ENCODE measurements around the gene MYLK4. TPM values are rescaled to one million over a fixed set of nuclear protein-coding genes. Genes with fewer than 3 reads are reported as not detected.

MYLK4 gene
- total RNA-seq, 1 donor from 2014 or later = 0.49 TPM

DNA sequence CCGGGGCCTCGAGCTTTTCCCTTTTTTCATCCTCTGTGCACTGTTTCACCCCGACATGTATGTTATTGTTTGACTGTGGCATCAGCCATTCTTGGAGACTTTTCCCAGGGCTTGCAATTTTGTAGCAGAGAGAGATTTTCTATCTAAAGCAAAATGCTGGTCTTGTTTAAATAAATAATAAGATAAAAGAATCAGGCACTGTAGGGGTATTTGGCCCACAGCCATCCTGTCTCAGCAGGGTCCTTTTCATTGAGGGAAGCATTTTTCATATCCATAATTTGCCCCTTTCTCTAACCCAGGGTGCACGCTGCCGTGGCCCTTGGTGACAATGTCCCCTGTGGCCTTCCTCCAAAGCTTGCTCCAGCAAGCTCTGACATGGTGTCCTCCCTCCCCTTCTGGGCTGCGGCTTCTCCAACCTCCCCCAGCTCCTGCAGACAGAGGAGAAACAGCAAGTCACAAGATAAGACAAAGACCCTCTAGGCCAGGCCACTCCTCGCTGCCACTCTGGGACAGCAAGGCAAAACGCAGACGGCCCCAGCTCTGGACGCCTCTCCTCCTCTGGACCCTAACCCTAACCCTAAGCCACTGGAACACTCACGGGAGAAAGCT lies 117.6 kb downstream of the MYLK4 start:
- H3K27ac Mint-ChIP-seq (ENCODE audit: unreplicated experiment) = no peak overlapping the region
- TF ChIP-seq, protein P1, sequence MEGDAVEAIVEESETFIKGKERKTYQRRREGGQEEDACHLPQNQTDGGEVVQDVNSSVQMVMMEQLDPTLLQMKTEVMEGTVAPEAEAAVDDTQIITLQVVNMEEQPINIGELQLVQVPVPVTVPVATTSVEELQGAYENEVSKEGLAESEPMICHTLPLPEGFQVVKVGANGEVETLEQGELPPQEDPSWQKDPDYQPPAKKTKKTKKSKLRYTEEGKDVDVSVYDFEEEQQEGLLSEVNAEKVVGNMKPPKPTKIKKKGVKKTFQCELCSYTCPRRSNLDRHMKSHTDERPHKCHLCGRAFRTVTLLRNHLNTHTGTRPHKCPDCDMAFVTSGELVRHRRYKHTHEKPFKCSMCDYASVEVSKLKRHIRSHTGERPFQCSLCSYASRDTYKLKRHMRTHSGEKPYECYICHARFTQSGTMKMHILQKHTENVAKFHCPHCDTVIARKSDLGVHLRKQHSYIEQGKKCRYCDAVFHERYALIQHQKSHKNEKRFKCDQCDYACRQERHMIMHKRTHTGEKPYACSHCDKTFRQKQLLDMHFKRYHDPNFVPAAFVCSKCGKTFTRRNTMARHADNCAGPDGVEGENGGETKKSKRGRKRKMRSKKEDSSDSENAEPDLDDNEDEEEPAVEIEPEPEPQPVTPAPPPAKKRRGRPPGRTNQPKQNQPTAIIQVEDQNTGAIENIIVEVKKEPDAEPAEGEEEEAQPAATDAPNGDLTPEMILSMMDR (IDR thresholded peaks at IDR 0.05; ENCODE audit: partially characterized antibody, unreplicated experiment) = no peak
- no peak overlapping the region for H3K4me3 Mint-ChIP-seq (ENCODE audit: unreplicated experiment)
- H3K9me3 Mint-ChIP-seq (ENCODE audit: unreplicated experiment) = peaks cover under 1% of the 10 kb centered on the region
- peaks cover 7% of the 10 kb centered on the region for H3K27me3 Mint-ChIP-seq (ENCODE audit: unreplicated experiment)
- peaks cover 5% of the 10 kb centered on the region for H3K36me3 Mint-ChIP-seq (ENCODE audit: unreplicated experiment)
- DNase-seq = no peak
- H3K4me1 Mint-ChIP-seq (ENCODE audit: low read depth, unreplicated experiment) = no peaks in the 10 kb centered on the region

GRCh38 chr6:2632368-2632767 lies 118.4 kb downstream of the MYLK4 start:
- DNase-seq = no peak
- no peak overlapping the region for H3K27ac Mint-ChIP-seq (ENCODE audit: unreplicated experiment)

DNA sequence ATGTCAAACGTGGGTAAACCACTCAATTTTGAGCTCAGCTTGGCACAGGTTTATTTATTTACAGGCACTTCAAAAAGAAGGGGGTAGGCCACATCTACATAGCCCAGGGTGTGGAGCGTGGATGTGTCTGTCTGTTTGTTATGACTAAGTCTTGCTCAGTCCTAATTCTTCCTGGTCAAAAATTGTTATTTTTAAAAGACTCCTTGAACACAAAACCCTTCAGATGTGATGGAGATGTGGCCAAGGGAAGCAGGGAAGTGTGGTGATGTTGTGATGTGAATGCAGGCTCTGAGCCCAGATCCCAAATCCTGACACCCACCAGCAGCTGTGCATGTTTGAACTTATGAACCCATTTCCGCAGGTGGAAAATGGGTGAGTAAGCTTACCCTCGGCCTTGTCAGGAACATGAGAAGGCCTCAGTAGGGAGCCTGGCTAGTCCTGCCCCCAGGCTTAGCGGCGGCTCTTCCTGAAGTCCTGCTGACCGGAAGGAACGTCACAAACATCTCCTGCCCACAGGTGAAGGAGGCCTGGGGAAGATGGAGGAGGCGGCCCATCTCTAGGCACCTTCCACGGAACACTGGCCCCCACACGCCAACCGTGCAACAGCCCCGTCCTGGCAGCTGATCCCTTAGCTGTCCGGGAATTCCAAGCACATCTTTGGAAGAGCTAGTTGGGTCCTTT lies 119.7 kb downstream of the MYLK4 start:
- Mint-ChIP-seq H3K4me3 (ENCODE audit: unreplicated experiment) (no peak overlapping the region), H3K27ac (ENCODE audit: unreplicated experiment) (no peak overlapping the region), H3K27me3 (ENCODE audit: unreplicated experiment) (peaks cover 6% of the 10 kb centered on the region), H3K4me1 (ENCODE audit: low read depth, unreplicated experiment) (no peaks in the 10 kb centered on the region), H3K36me3 (ENCODE audit: unreplicated experiment) (peaks cover 5% of the 10 kb centered on the region), H3K9me3 (ENCODE audit: unreplicated experiment) (no peaks in the 10 kb centered on the region)
- DNase-seq = no peak
- TF ChIP-seq, protein P1 (IDR thresholded peaks at IDR 0.05; ENCODE audit: partially characterized antibody, unreplicated experiment) = no peak

More at GRCh38 chr6:2632368-2632767, 118.4 kb downstream of the MYLK4 start:
- Mint-ChIP-seq H3K27me3 (ENCODE audit: unreplicated experiment) (peaks cover 7% of the 10 kb centered on the region), H3K4me1 (ENCODE audit: low read depth, unreplicated experiment) (no peaks in the 10 kb centered on the region), H3K9me3 (ENCODE audit: unreplicated experiment) (no peaks in the 10 kb centered on the region), H3K36me3 (ENCODE audit: unreplicated experiment) (peaks cover 5% of the 10 kb centered on the region), H3K4me3 (ENCODE audit: unreplicated experiment) (no peak overlapping the region)
- TF ChIP-seq, protein P1 (IDR thresholded peaks at IDR 0.05; ENCODE audit: partially characterized antibody, unreplicated experiment) = no peak

GRCh38 chr6:2630359-2630758 lies 120.4 kb downstream of the MYLK4 start:
- Mint-ChIP-seq H3K27ac (ENCODE audit: unreplicated experiment) (no peak overlapping the region), H3K9me3 (ENCODE audit: unreplicated experiment) (no peaks in the 10 kb centered on the region), H3K4me1 (ENCODE audit: low read depth, unreplicated experiment) (no peaks in the 10 kb centered on the region), H3K4me3 (ENCODE audit: unreplicated experiment) (no peak overlapping the region), H3K27me3 (ENCODE audit: unreplicated experiment) (peaks cover 4% of the 10 kb centered on the region), H3K36me3 (ENCODE audit: unreplicated experiment) (peaks cover 5% of the 10 kb centered on the region)
- no peak for DNase-seq
- TF ChIP-seq, protein P1 (IDR thresholded peaks at IDR 0.05; ENCODE audit: partially characterized antibody, unreplicated experiment) = no peak

- H3K36me3 Mint-ChIP-seq (ENCODE audit: unreplicated experiment) = no peaks in the 10 kb centered on the region
- TF ChIP-seq, protein P1 (IDR thresholded peaks at IDR 0.05; ENCODE audit: partially characterized antibody, unreplicated experiment) = no peak
- DNase-seq = no peak
- H3K4me1 Mint-ChIP-seq (ENCODE audit: low read depth, unreplicated experiment) = peaks cover 2% of the 10 kb centered on the region
- no peaks in the 10 kb centered on the region for H3K27me3 Mint-ChIP-seq (ENCODE audit: unreplicated experiment)
- H3K27ac Mint-ChIP-seq (ENCODE audit: unreplicated experiment) = no peak overlapping the region
- H3K4me3 Mint-ChIP-seq (ENCODE audit: unreplicated experiment) = no peak overlapping the region
- H3K9me3 Mint-ChIP-seq (ENCODE audit: unreplicated experiment) = no peaks in the 10 kb centered on the region
These were observed 124.3 kb downstream of the MYLK4 start for GRCh38 chr6:2626401-2626800.
